CD4-positive, alpha-beta T cell treated with Interleukin-17A for 1 hour (primary cell): ENCODE data around the gene TMEM163.

Experiments
- DNase-seq: peaks from one replicate; pipeline ENCODE4 v3.0.0-alpha.2; 2020

The TMEM163 gene

DNA sequence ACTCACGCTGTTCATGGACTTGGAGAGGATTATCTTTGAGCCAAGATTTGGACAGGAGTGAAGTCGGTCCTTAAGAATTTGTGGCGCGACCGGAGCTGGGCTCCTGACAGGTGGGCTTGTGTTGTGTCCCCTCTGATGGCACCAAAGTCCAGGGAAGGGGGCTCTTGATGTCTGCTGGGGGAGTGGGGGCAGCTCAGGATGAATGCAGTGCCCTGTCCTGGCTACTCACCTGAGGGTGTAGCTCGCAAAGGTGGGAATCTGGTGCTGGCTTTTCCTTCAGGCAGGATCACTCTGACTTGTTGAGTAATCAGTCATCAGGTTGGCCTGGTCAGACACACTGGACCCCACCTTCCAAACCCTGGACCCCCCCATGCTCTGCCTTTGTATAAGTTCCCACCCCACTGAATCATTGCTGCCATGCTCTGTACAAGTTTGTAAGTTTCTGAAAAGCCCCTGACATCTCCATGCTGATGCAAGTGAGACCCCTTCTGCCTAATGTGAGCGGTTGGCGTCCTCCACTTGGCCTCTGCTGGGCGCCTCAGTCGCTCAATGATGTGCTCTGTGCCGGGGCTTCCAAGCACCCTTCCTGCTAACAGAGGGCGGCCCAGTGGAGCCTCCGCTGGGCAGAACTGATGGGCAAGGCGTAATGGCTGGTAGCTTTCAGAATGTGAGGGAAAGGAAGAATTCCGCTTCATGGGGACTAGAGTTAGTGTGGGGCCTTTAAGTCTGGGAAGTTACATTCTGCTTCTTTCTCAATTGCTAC lies 268.9 kb downstream of the TMEM163 start:
- DNase-seq, result no peak

DNA sequence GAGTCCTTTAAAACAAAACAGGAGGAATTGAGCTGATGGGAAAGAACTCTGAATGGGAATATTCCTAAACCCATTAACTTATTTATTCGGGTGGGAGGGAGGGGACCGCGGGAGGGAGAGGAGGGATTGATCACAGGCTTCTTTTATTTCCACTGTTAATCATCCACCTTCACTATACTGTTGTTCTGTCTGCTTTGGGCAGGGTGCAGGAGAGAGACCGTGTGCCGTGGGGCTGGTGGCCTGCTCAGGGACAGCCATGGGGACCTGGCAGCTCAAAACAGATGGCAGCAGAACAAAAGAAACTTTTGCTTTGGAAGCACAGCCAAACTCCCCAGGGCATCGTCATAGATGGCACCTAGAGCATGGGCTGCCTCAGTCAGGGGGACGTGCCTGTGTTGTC lies 269.6 kb downstream of the TMEM163 start:
- DNase-seq, result no peak

DNA sequence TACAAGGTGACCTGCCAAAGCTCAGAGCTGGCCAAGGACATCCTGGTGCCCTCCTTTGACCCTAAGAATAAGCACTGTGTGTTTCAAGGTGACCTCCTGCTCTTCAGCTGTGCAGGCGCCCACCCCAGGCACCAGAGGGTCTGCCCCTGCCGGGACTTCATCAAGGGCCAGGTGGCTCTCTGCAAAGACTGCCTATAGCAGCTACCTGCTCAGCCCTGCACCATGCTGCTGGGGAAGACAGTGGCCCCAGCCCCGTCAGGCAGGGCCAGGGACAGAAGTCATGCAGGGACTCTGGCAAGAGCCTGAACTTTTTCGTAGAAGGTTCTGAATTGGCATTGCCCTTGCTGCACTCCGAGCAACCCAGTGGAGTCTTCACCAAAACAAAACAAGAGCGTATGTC lies 270.1 kb downstream of the TMEM163 start:
- DNase-seq, result no peak

DNA sequence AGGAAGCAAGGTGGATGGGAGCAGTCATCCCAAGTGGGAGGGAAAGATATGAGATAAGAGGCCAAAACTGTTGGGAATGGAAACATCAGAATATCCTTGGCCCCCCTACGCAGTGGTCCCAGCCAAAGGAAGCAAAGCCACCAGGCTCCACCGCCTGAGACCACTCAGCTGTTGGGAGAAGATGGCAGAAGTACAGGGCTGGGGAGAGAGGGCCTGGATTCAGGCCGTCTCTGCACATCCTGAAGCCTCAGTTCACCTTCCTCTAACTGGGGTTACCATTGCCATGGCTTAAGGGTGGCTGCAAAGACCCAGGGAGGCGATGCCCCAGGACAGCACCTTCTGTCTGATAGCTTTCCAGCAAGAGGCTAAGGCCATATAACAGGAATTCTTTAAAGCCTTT lies 271.1 kb downstream of the TMEM163 start:
- DNase-seq, result no peak

DNA sequence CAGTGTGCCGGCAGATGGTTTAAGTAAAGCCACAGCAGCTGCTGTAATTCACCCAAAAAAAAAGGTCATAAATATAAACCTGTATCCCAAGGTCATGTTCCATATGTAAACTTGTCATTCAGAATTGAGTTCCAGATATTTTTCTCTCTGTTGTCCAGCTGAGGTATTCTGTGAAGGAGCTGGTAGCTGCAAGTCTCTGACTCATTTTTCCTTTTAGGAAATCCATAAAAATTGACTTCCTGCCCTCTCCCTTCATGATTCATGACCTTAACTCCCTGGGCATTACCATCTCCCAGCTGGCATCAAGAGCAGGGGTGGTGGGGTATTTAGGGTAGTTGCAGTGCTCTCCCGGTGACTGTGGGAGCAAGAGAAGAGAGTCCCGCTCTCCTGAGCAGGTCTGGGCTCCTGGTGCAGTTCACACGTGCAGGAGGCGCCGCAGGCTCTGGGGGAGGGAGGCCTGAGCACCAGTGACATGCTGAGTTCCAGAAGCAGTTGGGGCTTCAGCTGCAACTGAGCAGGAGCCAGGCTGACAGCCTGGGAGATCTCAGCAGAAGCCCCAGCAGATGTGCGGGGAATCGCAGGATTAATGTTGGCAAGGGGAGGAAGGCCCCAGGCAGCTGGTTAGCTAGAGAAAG lies 272.3 kb downstream of the TMEM163 start:
- DNase-seq, result no peak

DNA sequence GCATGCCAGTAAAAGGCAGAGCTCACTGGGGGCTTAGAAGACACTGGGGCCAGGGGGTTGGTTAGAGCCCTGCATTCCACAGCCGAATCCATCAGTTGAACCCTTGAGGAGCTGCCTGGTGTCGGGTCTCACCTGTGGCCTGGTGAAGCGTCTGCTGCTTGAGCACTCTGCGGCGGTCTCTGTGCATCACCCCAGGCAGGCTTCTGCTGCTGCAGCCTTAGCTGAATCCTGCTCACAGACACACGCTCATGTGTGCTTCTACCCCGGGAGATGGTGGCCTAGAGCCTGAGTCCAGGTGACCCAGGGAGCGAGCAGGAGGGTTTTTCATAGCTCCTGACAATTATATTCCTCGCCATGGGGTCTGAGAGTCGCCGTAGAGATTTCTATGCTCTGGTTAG lies 272.8 kb downstream of the TMEM163 start:
- no peak for DNase-seq

DNA sequence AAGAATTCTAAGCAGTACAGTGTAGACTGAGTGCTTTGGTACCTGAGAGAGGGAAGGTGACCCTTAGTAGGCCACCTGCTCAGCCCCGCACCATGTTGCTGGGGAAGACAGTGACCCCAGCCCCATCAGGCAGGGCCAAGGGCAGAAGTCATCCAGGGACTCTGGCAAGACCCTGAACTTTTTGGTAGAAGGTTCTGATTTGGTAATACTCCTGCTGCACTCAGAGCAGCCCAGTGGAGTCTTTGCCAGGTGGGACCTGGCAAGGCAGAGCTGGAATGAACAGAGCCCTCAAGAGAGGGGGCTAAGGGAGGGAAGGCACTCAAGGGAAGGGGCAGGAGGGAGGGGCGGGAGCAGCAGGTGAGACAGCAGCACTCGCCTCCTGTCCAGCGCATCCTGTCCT lies 273.7 kb downstream of the TMEM163 start:
- no peak for DNase-seq

DNA sequence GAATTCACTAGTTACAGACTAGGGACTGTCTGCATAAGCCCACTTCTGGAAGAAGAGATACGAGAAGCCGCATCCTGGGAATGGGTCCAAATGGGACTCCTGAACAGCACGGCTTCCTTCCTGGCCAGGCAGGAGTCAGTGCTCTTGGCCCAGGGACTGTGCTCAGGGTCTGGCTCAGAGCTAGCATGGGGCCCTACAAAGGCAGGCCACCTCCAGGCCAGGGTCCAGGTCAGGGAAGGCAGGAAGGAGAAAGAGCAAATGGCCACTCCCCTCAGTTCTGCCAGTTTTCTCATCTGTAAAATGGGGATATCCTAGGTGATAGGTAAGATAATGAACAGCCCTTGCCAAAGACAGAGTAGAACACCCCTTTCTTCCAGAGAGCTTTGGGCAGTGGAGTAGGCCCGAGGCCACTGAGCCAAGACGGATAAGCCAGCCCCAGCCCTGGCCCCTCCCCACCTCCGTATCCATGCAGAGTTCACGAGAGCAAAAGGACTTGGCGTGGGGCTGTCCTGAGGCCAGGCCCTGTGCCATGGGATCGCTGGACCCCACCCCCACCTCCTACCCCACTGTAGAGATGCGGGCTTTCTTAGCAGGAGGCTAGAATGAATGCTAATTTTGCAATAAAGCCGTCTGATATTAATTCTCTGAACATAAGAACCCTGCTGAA lies 274.9 kb downstream of the TMEM163 start:
- no peak for DNase-seq

DNA sequence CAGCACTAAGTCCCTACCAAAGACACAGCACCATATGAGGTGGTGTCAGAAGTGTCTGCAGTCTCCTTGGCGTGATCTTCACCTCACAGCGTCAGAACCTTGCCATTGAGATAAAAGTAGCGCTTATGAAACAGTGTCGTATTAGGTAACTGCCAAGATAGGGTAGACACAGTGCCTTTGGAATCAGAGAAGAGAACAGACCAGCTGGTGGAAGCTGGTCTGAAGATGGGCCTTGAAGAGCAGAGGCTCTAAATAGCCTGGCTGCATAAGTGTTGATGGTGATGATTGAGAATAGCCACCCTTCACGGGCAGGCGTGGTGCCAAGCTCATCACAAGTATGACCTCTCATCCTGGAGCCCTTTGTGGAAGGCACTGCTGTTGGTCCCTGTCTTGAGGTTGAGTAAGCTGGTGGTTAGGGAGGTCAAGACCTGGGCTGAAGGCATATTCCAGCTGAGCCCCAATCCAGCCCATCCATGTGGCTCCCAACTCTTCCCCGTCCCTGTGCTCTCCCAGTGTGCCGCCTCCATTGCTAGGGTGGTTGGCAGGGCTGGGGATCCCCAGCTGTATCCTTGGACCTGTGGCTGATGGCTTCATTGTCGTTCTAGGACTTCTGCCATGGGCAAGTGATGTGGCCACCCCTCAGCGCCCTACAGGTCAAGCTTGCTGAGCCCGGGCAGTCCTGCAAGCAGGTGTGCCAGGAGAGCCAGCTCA lies 277.5 kb downstream of the TMEM163 start:
- no peak for DNase-seq

DNA sequence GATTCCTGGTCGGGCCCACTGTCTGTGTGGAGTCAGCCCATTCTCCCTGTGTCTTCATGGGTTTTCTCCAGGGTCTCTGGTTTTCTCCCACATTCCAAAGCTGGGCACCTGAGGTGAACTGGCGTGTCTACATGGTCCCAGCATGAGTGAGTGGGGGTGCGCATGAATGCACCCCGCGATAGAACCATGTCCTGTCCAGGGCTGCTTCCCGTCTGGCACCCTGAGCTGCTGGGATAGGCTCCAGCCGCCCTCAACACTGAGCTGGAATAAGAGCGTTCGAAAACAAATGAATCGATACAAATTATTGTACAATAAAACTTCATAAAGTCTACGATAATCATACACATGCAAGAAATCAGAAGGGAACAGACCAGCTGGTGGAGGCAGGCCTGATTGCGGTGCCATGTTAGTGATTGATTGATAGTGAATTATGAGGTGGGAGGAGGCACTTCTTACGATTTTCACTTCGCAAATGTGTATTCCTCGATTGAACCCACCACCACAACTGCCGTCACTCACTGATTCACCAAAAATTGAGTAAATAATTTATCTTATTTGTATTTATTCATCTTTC lies 278.4 kb downstream of the TMEM163 start:
- no peak for DNase-seq

DNA sequence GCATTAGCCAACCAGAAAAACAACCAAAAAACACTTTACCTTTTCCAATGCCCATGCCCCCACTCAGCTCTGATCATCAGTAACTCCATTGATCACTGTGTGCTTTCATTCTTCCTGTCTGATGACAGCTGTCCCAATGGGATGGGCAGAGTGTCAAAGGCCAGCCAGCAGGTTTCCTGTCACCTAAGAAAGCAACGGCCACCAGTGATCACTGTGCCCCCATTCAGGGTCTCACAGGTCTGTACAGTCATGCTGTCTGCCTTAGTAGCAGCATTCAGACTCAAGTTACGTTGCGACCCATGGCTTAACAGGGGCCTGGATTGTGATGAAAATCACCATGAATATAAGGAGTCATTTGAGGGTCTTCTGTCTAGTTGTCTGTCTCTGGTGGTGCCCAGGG lies 280.4 kb downstream of the TMEM163 start:
- no peak for DNase-seq

DNA sequence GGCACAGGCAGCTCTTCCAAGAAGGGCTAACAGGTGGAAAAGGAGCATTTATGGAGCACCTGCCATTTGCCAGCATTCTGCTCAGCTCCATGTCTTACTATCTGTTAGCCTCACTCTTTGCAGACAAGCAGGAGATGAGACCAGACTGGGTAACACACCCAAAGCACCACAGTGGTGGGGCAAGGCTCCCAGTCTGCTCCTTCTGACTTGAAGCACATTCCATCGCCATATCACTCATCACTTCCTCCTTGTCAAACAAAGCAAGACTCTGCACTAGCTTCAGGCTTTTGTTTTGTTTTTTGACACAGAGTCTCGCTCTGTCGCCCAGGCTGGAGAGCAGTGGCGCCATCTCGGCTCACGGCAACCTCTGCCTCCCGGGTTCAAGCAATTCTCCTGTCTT lies 282.1 kb downstream of the TMEM163 start:
- DNase-seq, result no peak

DNA sequence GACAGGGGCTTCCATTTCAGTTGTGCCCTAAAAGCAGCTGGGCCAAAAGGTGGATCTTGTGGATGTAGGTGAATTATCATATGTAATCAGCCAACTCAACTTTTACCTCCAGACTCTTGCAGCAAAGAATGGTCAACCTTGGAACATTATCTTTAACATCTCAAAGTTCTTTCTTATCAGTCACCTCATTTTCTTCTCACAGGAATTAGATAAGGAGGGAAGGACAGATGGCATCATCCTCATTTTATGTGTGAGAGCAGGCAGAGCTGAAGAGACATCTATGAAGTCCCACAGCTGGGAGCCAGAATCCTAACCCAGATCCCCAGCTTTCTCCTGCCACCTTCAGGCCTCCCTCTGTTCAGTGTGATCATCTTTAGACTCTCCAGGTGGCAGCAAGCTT lies 282.9 kb downstream of the TMEM163 start:
- no peak for DNase-seq

DNA sequence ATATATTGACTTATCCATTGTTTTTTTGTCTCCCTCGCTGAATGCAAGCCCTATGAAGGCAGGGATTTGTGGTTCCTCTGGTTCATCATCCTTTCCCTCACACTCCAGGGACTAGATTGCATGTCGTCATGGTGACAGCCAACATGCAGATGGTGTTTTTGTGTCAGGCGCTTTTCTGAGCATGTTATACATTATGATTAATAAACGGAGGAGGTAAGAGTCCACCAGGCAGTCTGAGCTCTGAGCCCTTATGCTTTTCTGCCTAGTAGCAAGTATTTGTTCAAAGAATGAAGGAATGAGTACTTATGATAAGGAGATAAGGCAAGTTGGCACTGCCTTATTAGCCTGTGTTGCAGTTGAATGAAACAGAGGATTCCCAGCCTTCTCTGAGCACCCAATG lies 283.3 kb downstream of the TMEM163 start:
- no peak for DNase-seq

DNA sequence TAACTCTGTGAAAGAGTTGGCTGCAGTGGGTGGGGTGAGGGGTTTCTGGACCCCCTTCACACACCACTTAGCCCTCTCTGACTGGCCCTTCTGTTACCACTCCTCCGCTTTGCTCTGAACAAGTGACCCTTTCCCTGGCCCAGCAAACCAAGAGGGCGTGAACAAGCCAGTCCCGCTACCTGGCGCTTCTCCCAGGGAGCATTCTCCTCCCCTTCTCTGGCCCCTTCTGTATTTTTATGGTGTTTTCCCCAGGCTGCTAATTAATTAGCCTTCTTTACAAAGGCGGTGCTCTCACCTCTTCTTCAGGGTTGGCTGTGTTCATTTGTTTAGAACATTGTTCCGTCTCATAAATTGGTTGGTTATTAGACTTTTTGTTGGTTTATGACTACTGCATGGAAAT lies 284.8 kb downstream of the TMEM163 start:
- DNase-seq, result no peak

DNA sequence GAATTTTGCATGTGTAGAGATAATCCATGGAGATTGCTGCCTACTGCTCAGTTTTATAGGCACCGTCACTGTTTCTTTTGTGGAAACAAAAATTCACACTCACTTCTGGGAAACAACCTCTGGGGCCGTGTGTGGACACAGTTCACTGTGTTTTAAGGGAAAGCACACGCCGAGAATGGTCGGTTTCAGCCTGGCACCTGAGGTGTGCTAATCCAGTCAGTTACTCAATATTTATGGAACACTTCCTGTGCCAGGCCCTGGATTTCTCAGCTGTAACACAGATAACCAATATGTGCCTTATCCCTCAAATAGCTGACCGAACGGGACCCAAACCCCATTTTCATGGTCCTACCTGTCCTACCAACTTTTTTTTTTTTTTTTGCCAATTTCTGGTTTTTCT lies 285.3 kb downstream of the TMEM163 start:
- DNase-seq, result no peak

DNA sequence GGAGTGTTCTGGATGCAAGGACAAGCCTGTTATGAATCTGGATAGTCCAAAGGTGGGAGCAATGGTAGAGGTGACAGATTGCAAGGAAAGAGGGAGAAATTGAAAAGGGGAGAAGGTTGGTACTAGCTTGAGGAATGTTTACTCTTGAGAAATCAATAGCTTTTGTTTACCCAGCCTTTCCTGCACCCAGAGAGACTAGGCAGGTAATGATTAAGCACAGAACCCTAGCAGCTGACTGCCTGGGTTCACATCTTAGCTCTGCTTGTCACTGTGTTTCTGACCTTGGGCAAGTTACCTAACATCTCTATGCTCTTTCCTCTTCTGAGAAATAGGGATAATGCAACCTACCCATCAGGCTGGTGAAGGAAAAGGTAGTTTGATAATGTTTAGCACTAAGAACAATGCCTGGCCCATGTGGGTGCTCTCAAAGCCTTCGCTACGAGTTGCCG lies 286.3 kb downstream of the TMEM163 start:
- DNase-seq, result no peak

DNA sequence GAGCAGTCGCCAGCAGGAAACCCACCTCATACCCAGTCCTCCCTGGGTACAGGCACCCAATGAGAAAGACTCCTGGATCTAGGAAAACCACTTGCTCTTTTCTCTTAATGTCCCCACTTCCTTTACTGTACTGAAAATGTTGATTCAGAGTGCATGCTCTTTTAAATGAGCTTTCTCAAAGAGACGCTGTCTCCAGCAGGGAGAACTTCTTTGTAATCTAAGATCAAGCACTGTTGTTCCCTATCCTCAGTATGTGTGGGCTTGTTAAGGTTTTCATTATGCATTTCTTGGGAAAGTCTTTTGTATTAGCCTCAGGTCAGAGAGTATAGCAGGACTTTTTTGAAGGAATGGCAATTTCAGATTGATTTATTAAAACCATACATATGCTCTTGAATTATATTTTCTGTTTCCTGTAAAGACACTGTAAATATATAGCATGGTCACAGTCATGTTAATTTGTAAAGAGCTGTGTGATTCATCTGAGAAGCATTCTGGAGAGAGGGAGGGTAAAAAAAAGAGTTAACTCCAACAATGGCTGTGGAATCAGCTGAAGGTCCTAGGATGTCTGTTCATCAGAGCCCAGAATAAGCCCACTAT lies 286.9 kb downstream of the TMEM163 start:
- no peak for DNase-seq

DNA sequence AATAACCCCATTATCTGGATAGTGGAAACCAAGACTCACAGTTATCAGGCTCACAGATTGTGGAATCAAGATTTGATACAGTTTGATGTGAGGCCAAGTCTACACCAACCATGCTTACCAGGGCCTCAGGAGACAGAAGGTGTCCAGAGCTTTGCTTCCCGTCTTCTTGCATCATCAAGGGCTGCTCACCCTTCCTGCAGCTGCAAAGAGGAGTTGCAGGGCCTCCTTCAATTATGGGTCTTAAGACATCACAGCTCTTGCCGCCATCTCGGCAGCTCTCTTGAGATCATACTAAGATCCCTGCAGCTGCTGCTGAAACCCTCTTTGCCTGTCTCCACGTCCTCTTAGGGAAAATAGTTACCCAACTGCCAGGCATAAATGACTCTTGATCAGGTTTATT lies 288.9 kb downstream of the TMEM163 start:
- DNase-seq, result no peak

DNA sequence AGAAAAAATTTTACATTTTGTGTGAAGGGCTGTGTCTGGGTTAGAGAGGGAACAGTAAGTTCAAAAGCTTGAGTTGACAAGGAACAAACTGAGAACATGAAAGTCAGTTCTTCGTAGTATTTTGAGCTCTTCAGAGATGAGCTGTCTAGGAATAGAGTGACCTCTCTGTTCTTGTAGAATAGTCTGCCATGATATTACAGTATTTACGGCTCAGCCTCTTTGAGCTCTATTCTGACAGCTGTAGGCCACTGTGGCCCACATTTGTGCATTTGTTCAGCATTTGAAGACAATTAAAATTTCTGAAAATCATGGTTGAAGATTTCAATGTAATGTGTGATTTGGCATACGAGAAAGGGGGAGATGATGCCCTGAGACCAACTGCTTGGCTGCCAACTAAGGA lies 292.1 kb downstream of the TMEM163 start:
- no peak for DNase-seq

DNA sequence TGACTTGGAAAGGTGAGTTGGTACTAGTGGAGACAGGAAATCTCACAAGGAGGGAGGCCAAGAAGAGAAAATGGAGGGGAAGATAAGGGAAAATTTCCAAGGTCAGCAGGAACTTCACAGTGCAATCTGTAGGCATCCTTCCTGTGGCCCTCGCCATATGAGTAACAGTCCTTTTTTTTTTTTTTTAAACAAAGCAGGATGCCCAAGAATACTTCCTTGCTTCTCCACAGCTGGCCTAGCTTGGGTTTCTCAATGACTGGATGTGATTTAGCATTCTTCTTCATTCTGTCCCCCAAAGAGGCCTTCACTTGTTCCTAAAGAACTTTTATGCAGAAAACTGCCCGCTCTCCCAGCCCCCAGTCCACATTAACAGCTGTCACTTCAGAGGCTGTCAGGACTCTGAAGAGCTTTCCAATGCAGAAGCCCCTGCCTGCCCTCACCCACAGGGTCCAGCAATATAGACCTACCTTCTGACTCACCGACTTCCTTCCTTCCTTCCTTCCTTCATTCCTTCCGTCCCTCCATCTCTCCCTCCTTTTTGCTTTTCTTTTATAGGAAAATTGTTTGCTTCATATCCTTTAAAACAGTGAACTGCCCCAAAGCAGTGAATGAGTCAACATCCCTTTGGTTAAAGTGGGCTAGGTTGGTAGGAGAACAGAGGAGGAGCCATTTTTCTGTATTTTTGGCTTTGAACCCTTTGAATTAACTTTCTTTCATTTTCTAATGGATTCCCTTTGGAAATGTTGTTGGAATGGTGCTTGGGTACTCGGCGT lies 292.9 kb downstream of the TMEM163 start:
- no peak for DNase-seq
